Osteocyte (in vitro differentiated cells): ENCODE data around the gene POLD4. TPM values are rescaled to one million over a fixed set of nuclear protein-coding genes. Genes with fewer than 3 reads are reported as not detected.

Source experiments
- DNase-seq: peaks from one replicate; pipeline ENCODE4 v3.0.0; 2021; ENCODE audit warnings: mixed read lengths; ENCODE audit not compliant: unreplicated experiment; ENCODE audit errors: extremely low spot score
- H3K27ac Mint-ChIP-seq: one replicate; pipeline ENCODE4 v1.8.0; 2021; ENCODE audit warnings: mild to moderate bottlenecking, mixed read lengths; ENCODE audit not compliant: unreplicated experiment
- H3K27me3 Mint-ChIP-seq: one replicate; pipeline ENCODE4 v1.8.0; 2021; ENCODE audit warnings: mixed read lengths; ENCODE audit not compliant: unreplicated experiment
- H3K36me3 Mint-ChIP-seq: one replicate; pipeline ENCODE4 v1.8.0; 2021; ENCODE audit warnings: mixed read lengths; ENCODE audit not compliant: unreplicated experiment
- H3K4me1 Mint-ChIP-seq: one replicate; pipeline ENCODE4 v1.8.0; 2021; ENCODE audit warnings: mixed read lengths; ENCODE audit not compliant: unreplicated experiment
- H3K4me3 Mint-ChIP-seq: one replicate; pipeline ENCODE4 v1.8.0; 2021; ENCODE audit warnings: mild to moderate bottlenecking, moderate library complexity, mixed read lengths; ENCODE audit not compliant: unreplicated experiment
- H3K9me3 Mint-ChIP-seq: one replicate; pipeline ENCODE4 v1.8.0; 2021; ENCODE audit warnings: mixed read lengths; ENCODE audit not compliant: unreplicated experiment
- total RNA-seq: library from RNA; stranded (reverse); gene quantifications from 2 replicates; pipeline ENCODE4 v1.2.1, GENCODE V29; 2021
- TF ChIP-seq, protein P1 (sequence below): fragments of 200-600 bp; sonication (generic); IDR thresholded peaks from 2 replicates; pipeline ENCODE4 v1.5.0; 2021; ENCODE audit warnings: antibody characterized with exemption, mild to moderate bottlenecking, moderate library complexity

Gene POLD4
- total RNA-seq, 1 donor from 2014 or later, result 64.0 TPM

DNA sequence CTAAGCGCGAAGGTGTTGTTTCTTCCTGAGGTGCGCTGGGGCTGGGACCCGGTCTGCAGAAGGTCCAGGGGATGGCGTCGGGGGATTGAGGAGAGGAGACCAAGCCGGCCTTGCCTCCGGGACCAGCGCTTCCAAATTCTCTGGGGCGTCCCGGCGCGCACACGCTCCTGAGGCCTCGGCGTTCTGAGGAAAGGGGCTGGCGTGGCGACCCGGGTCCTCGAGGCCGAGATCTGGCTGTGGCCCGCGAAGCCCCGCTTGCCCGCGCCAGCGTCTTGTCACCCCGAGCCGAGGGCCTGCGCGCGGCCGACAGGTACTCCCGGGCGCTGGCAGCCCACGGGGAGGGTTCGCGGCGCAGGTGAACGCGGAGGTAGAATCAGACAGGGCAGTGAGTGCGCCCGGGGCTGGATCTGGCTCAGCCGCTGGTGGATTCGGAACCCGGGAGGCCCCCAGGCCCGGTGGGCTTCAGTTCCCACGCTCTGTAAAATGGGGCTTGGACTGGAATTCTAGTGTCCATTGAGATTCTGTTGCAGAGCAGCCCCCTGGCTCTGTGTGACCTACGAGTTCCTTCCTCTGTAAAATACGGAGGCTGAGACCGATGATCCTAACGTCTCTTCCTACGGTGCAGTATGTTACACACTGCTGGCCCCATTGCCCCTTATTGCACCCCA, 35.3 kb downstream of the POLD4 start:
- H3K36me3 Mint-ChIP-seq, result no peaks in the 10 kb centered on the region
- H3K9me3 Mint-ChIP-seq, result no peaks in the 10 kb centered on the region
- DNase-seq, result no peak
- H3K27me3 Mint-ChIP-seq, result no peaks in the 10 kb centered on the region
- H3K4me3 Mint-ChIP-seq, result peak overlapping the region; percentile 97
- peak overlapping the region; percentile 97 for H3K27ac Mint-ChIP-seq
- TF ChIP-seq, protein P1, sequence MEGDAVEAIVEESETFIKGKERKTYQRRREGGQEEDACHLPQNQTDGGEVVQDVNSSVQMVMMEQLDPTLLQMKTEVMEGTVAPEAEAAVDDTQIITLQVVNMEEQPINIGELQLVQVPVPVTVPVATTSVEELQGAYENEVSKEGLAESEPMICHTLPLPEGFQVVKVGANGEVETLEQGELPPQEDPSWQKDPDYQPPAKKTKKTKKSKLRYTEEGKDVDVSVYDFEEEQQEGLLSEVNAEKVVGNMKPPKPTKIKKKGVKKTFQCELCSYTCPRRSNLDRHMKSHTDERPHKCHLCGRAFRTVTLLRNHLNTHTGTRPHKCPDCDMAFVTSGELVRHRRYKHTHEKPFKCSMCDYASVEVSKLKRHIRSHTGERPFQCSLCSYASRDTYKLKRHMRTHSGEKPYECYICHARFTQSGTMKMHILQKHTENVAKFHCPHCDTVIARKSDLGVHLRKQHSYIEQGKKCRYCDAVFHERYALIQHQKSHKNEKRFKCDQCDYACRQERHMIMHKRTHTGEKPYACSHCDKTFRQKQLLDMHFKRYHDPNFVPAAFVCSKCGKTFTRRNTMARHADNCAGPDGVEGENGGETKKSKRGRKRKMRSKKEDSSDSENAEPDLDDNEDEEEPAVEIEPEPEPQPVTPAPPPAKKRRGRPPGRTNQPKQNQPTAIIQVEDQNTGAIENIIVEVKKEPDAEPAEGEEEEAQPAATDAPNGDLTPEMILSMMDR, result no peak
- peaks cover 13% of the 10 kb centered on the region for H3K4me1 Mint-ChIP-seq

DNA sequence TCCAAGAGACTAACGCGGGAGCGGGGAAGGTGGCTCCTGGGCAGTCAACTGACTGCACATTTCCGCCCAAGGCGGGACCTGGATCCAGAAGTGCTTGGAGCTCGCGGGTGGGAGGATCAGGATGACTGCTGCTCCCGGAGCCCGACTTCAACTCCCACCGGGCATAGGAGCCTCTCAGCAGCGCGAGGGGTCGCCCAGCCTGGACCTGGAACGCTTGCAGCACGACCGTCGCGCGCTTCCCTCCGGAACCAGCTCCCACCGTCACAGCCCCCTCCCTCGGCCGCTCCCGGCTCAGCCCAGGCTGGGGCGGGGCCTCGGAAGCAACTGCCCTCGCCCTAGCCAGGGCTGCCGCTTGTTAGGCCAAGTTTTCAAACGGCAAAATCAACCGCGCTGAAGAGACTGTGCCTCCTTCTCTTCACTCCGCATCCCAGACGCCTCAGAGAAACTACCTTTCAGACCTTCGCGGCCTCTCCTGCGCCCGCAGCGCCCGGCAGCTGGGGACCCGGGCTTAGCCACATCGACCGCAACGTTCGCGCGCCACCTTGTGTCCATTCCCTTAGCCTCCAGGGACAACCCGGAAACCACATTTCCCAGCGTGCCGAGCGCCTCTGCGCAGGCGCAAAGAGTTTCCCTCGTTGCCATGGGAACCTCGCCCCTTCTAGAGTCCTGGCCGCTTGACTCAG, 36.0 kb downstream of the POLD4 start:
- no peaks in the 10 kb centered on the region for H3K36me3 Mint-ChIP-seq

DNA sequence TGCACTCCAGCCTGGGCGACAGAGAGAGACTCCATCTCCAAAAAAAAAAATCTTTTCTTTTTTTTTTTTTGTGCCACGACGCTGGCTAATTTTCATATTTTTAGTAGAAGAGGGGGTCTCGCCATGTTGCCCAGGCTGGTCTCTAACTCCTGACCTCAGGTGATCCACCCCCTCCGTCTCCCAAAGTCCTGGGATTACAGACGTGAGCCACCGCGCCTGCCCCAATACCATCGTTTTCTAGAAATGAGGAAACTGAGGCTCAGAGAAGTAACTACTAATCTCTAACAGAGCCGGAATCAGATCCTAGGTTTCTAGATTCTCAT, 36.5 kb downstream of the POLD4 start:
- no peak for DNase-seq
- Mint-ChIP-seq H3K27ac (peak overlapping the region; percentile 97), H3K9me3 (no peaks in the 10 kb centered on the region), H3K4me1 (peaks cover 13% of the 10 kb centered on the region), H3K27me3 (no peaks in the 10 kb centered on the region), H3K4me3 (peak overlapping the region; percentile 97), H3K36me3 (no peaks in the 10 kb centered on the region)
- TF ChIP-seq, protein P1, result no peak

More for the DNA sequence above, 36.0 kb downstream of the POLD4 start:
- H3K4me3 Mint-ChIP-seq, result peak overlapping the region; percentile 97
- H3K4me1 Mint-ChIP-seq, result peaks cover 13% of the 10 kb centered on the region
- H3K27ac Mint-ChIP-seq, result peak overlapping the region; percentile 97
- H3K27me3 Mint-ChIP-seq, result no peaks in the 10 kb centered on the region
- TF ChIP-seq, protein P1, result peak; percentile 95
- no peaks in the 10 kb centered on the region for H3K9me3 Mint-ChIP-seq
- DNase-seq, result peak; percentile 99

DNA sequence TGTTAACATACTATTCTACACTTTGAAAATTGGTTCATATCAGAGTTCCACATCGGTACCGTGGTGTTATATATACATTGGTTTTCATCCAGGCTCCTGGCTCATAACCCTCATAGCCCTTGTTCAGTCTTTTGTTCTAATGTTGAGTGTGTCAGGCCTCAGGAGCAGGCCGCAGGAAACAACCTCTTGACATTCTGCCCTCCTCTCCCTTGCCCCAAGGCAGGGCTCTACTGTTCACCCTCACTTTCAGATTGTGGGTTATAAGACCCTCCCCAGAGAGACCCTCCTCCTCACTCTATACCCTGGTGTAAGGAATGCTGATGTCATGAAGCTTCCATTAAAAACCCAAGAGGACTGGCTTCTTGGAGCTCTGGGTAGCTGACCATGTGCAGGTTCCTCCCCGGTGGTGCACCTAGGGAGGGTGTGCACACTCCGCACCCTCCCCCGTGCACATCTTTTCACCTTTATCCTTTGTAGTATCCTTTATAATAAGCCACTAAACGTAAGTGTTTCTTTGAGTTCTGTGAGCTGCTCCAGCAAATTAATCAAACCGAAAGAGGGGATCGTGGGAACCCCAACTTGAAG, 37.9 kb downstream of the POLD4 start:
- TF ChIP-seq, protein P1, result no peak
- no peaks in the 10 kb centered on the region for H3K9me3 Mint-ChIP-seq
- no peaks in the 10 kb centered on the region for H3K27me3 Mint-ChIP-seq
- H3K4me3 Mint-ChIP-seq, result peak overlapping the region; percentile 51
- no peak overlapping the region for H3K27ac Mint-ChIP-seq
- no peak for DNase-seq
- no peaks in the 10 kb centered on the region for H3K36me3 Mint-ChIP-seq
- peaks cover 13% of the 10 kb centered on the region for H3K4me1 Mint-ChIP-seq

DNA sequence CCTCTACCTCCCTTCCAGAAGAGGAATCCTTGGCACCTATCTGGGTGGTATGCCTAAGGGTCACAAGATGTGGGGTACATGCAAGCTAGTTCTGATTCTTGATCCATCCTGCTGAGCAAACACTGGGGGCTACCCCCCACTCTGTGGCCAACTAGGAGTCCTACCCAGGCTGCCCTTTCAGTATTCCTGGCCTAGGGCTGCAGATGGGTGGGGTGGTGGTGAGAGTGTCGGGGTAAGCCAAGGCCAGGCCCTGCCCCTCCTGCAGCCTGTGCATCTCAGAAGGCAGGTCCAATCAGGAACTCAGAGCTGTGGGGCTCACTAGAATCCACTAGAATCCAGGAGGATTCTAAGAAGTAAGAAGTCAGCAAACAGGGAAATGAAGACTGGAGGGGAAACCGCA, 39.1 kb downstream of the POLD4 start:
- DNase-seq, result no peak
- TF ChIP-seq, protein P1, result no peak
- Mint-ChIP-seq H3K4me3 (no peak overlapping the region), H3K4me1 (peaks cover 13% of the 10 kb centered on the region), H3K27ac (no peak overlapping the region), H3K9me3 (no peaks in the 10 kb centered on the region), H3K36me3 (no peaks in the 10 kb centered on the region), H3K27me3 (no peaks in the 10 kb centered on the region)
